ENCODE data around the gene ARHGAP12.

DNA sequence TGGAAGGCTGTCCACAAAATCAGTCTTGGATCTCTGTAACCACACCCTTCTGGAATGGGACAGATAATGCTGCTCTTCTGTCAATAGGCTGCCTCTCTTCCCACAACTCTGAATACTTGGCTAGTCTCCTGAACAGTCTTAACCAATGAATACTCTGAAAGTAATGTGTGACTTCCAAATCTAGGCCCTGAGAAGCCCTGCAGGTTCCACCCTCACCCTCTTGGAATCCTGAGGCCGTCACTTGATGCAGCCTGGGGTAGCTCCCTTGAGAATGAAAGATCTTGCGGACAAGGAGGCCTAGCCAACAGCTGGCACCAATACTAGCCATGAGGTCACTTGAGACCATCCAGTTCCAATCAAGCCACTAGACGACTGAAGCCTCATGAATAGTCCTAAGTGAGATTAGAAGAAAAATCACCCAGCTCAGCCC lies 109.2 kb downstream of the ARHGAP12 start:
- TF ChIP-seq EZH2 (IDR thresholded peaks at IDR 0.05; ENCODE audit: insufficient read depth, poor library complexity, severe bottlenecking) = no peak
- TF ChIP-seq EZH2phosphoT487 (IDR thresholded peaks at IDR 0.05; ENCODE audit: insufficient read depth, low read depth) = no peak
